AG04449 (cell line): ENCODE results near the gene CEBPE.

Source experiments
- CTCF ChIA-PET: fragments of 350-600 bp; formaldehyde crosslinking; extraction: SDS; loops from one replicate; lab custom pipeline; 2021; ENCODE audit warnings: antibody characterized with exemption; lab: Yijun Ruan, JAX
- POLR2A ChIA-PET: fragments of 400-600, 350-600 bp; formaldehyde crosslinking; extraction: SDS; loops from one replicate; lab custom pipeline; 2020; ENCODE audit warnings: antibody characterized with exemption, inconsistent platforms; lab: Yijun Ruan, JAX
- DNase-seq: peaks from one replicate; pipeline ENCODE4 v3.0.0-alpha.2; 2010; ENCODE audit warnings: low read depth, low spot score
- H3K4me3 ChIP-seq: 2 replicates; pipeline ENCODE4 v1.5.1; 2011; ENCODE audit warnings: low read depth, mild to moderate bottlenecking, control low read depth, low read length
- CTCF ChIP-seq: IDR thresholded peaks from one replicate; pipeline ENCODE4 v1.5.1; 2011; ENCODE audit warnings: mild to moderate bottlenecking, moderate library complexity, low read length, control low read depth, inconsistent platforms; ENCODE audit not compliant: insufficient read depth; ENCODE audit errors: missing control alignments

Gene CEBPE

DNA sequence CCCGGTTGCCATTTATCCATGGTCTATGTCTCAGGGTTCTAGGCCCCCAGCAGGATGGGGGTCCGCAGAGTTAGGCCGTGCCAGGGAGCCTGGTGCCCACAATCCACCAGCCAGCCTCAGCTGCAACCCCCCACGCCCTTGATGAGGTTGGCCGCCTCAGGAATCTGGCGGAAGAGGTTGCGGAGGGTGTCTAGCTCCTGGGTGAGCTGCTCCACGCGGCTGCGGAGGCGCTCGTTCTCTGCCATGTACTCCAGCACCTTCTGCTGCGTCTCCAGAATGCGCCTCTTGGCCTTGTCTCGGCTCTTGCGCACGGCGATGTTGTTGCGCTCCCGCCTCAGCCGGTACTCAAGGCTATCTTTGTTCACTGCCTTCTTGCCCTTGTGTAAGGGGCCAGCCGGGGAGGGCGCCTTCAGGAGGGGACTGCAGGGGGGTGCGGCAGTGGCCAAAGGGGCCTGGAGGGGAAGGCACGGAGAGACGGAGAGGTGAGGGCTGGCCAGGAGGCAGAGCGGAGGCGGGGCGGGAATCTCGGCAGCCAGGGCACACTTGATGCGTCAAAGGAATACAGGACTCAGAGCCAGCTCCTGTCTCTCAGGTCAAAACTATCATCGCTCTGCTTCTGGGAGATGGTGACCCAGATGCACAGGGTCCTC is 1.6 kb downstream of the CEBPE start:
- no peak overlapping the region for H3K4me3 ChIP-seq
- CTCF ChIA-PET: interaction anchor here (0.7 to 20.1 kb wide), 6 partner anchors 12 to 183 kb away, joined by 3 to 1439 read pairs (median 5); partner anchors contain the start of gene SLC7A8
- TF ChIP-seq CTCF: no peak
- no peak for DNase-seq
- POLR2A ChIA-PET: no interaction called here

DNA sequence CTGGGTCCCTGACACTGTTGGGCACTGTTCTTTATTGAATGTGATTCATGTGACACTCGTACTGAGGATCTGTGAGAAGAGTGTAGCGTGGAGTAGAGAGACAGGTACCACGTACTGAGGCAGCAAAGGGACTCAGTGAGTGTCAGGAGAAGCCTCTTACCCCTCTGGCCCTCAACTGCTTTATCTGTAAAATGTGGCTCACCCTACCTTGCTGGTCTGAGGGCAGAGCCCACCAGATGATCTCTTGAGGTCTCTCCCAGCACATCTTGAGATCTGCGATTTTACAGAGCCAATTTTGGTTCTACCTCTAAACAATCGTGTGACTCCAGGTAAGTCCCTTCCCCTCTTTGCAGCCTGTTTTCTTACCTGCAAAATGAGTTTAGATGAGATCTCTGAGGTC is 3.1 kb downstream of the CEBPE start:
- ChIA-PET CTCF (interaction anchor here (0.6 to 20.1 kb wide), 8 partner anchors 18 to 130 kb away, joined by 4 to 1439 read pairs (median 70); partner anchors contain the start of genes ACIN1, C14orf119, CDH24 and SLC7A8), POLR2A (interaction anchor here (1.4 kb wide), 1 partner anchor 20 kb away, joined by 6 read pairs; the partner anchor contains the start of gene C14orf119)
- DNase-seq: no peak
- no peak for TF ChIP-seq CTCF
- H3K4me3 ChIP-seq: no peak overlapping the region

- 0 out of 2 replicates have a peak overlapping the region, but pooled peaks have one; percentile 20 for H3K4me3 ChIP-seq
- peak; percentile 97 for DNase-seq
- TF ChIP-seq CTCF: no peak
- ChIA-PET POLR2A (interaction anchor here (1.0 to 1.4 kb wide), 2 partner anchors 20 to 69 kb away, joined by 3 to 6 read pairs; partner anchors contain the start of genes C14orf119 and SLC7A8), CTCF (interaction anchor here (0.6 to 20.1 kb wide), 9 partner anchors 10 to 129 kb away, joined by 3 to 1439 read pairs (median 133); partner anchors contain the start of genes ACIN1, C14orf119, CDH24 and SLC7A8)
These were observed 3.9 kb downstream of the CEBPE start for GRCh38 chr14:23115039-23115731.

- POLR2A ChIA-PET: interaction anchor here (1.0 to 1.4 kb wide), 2 partner anchors 19 to 70 kb away, joined by 3 to 6 read pairs; partner anchors contain the start of genes C14orf119 and SLC7A8
- CTCF ChIA-PET: interaction anchor here (6.8 to 20.1 kb wide), 6 partner anchors 16 to 130 kb away, joined by 133 to 1439 read pairs (median 200); partner anchors contain the start of genes ACIN1, AJUBA, C14orf119 and CDH24
These were observed 4.4 kb downstream of the CEBPE start for GRCh38 chr14:23114669-23115038.

GRCh38 chr14:23114120-23114458 is 5.0 kb downstream of the CEBPE start:
- no peak for TF ChIP-seq CTCF
- no peak overlapping the region for H3K4me3 ChIP-seq
- DNase-seq: no peak
- POLR2A ChIA-PET: no interaction called here
- CTCF ChIA-PET: interaction anchor here (1.2 to 20.1 kb wide), 7 partner anchors 16 to 141 kb away, joined by 5 to 1439 read pairs (median 187); partner anchors contain the start of genes ACIN1, AJUBA, C14orf119 and CDH24

More at GRCh38 chr14:23114669-23115038, 4.4 kb downstream of the CEBPE start:
- H3K4me3 ChIP-seq: no peak overlapping the region
- TF ChIP-seq CTCF: peak; percentile 7
- no peak for DNase-seq
